ENCODE data around the gene CCDC57.

GRCh38 chr17:82199496-82199895, 13.1 kb downstream of the CCDC57 start:
- no peak for TF ChIP-seq EZH2 (IDR thresholded peaks at IDR 0.05; ENCODE audit: insufficient read depth, poor library complexity, severe bottlenecking)
- no peak for TF ChIP-seq EZH2phosphoT487 (IDR thresholded peaks at IDR 0.05; ENCODE audit: insufficient read depth, low read depth)
